MCF 10A (cell line): ENCODE data around the gene RALY. TPM values are rescaled to one million over a fixed set of nuclear protein-coding genes. Genes with fewer than 3 reads are reported as not detected.

Experiments
- BruUV-seq: library from RNA; stranded (reverse); fragments of 400-500 nt; replicated peaks from 2 replicates; lab custom pipeline; 2021; lab: Mats Ljungman, UMichigan
- CTCF ChIA-PET: fragments of 300-600 bp; sonication (Branson Sonifier 250); formaldehyde crosslinking; extraction: SDS; loops from one replicate; lab custom pipeline; 2021; ENCODE audit warnings: antibody characterized with exemption, inconsistent platforms; lab: Yijun Ruan, JAX
- POLR2A ChIA-PET: fragments of 300-600, 350-650 bp; sonication (Branson Sonifier 250); formaldehyde crosslinking; extraction: SDS; loops from one replicate; lab custom pipeline; 2020; ENCODE audit warnings: antibody characterized with exemption, inconsistent platforms; lab: Yijun Ruan, JAX
- DNase-seq: peaks from one replicate; pipeline ENCODE4 v3.0.0-alpha.2; 2018; ENCODE audit not compliant: unreplicated experiment
- H3K27ac Mint-ChIP-seq: one replicate; pipeline ENCODE4 v1.8.0; 2022; ENCODE audit warnings: mild to moderate bottlenecking, low read depth, mixed read lengths; ENCODE audit not compliant: unreplicated experiment
- H3K27me3 Mint-ChIP-seq: one replicate; pipeline ENCODE4 v1.8.0; 2022; ENCODE audit warnings: mixed read lengths; ENCODE audit not compliant: insufficient read depth, unreplicated experiment
- H3K36me3 Mint-ChIP-seq: one replicate; pipeline ENCODE4 v1.8.0; 2022; ENCODE audit warnings: mild to moderate bottlenecking, moderate library complexity, mixed read lengths; ENCODE audit not compliant: insufficient read depth, unreplicated experiment
- H3K4me1 Mint-ChIP-seq: one replicate; pipeline ENCODE4 v1.8.0; 2022; ENCODE audit warnings: mixed read lengths; ENCODE audit not compliant: insufficient read depth, unreplicated experiment
- H3K4me3 Mint-ChIP-seq: one replicate; pipeline ENCODE4 v1.8.0; 2022; ENCODE audit warnings: mild to moderate bottlenecking, moderate library complexity, mixed read lengths; ENCODE audit not compliant: unreplicated experiment
- H3K9me3 Mint-ChIP-seq: one replicate; pipeline ENCODE4 v1.8.0; 2022; ENCODE audit warnings: mixed read lengths; ENCODE audit not compliant: unreplicated experiment
- CTCF ChIP-seq: fragments of 200-600 bp; IDR thresholded peaks from one replicate; pipeline ENCODE4 v1.8.0; 2022; ENCODE audit warnings: antibody characterized with exemption, mild to moderate bottlenecking; ENCODE audit not compliant: unreplicated experiment
- intact Hi-C: fragments of 100-400 bp; cut with micrococcal nuclease; formaldehyde crosslinking; loops from 2 replicates; pipeline ENCODE4 v1.14.1; 2022
- total RNA-seq: library from RNA; stranded (reverse); gene quantifications from 2 replicates; pipeline ENCODE4 v1.2.3, GENCODE V29; 2022

RALY gene
- total RNA-seq, 1 experiment from 2014 or later, result 120 TPM

- intact Hi-C loops, result no loop called here
- Mint-ChIP-seq H3K27ac (no peak overlapping the region), H3K9me3 (no peaks in the 10 kb centered on the region), H3K4me3 (no peak overlapping the region), H3K36me3 (no peaks in the 10 kb centered on the region), H3K27me3 (peaks cover 10% of the 10 kb centered on the region), H3K4me1 (no peaks in the 10 kb centered on the region)
- no peak for DNase-seq
- no peak for TF ChIP-seq CTCF
- ChIA-PET CTCF (interaction anchor here (0.7 kb wide), 1 partner anchor 84 kb away, joined by 3 read pairs; no protein-coding TSS in a partner anchor), POLR2A (interaction anchor here (6.4 kb wide), 1 partner anchor 7 kb away, joined by 55 read pairs; the partner anchor contains the start of gene RALY)
- BruUV-seq, result no TSS peak
Observed at GRCh38 chr20:33984182-33984719, 9.5 kb upstream of the RALY start.

- Mint-ChIP-seq H3K27me3 (no peaks in the 10 kb centered on the region), H3K4me1 (no peaks in the 10 kb centered on the region), H3K36me3 (no peaks in the 10 kb centered on the region), H3K27ac (no peak overlapping the region), H3K9me3 (no peaks in the 10 kb centered on the region), H3K4me3 (no peak overlapping the region)
- no TSS peak for BruUV-seq
- TF ChIP-seq CTCF, result no peak
- ChIA-PET CTCF (interaction anchor here (0.5 to 0.6 kb wide), 2 partner anchors 144 to 1346 kb away, joined by 3 read pairs; no protein-coding TSS in a partner anchor), POLR2A (interaction anchor here (6.4 kb wide), 1 partner anchor 6 kb away, joined by 55 read pairs; the partner anchor contains the start of gene RALY)
- no peak for DNase-seq
- intact Hi-C loops, result no loop called here
Observed at GRCh38 chr20:33985280-33985679, 8.4 kb upstream of the RALY start.

GRCh38 chr20:33985830-33986229 is 7.9 kb upstream of the RALY start:
- intact Hi-C loops, result no loop called here
- no TSS peak for BruUV-seq
- ChIA-PET POLR2A (interaction anchor here (6.4 kb wide), 1 partner anchor 6 kb away, joined by 55 read pairs; the partner anchor contains the start of gene RALY), CTCF (interaction anchor here (0.6 kb wide), 1 partner anchor 1346 kb away, joined by 3 read pairs; no protein-coding TSS in a partner anchor)
- no peaks in the 10 kb centered on the region for H3K9me3 Mint-ChIP-seq
- TF ChIP-seq CTCF, result no peak
- no peaks in the 10 kb centered on the region for H3K36me3 Mint-ChIP-seq
- H3K4me3 Mint-ChIP-seq, result no peak overlapping the region
- no peaks in the 10 kb centered on the region for H3K4me1 Mint-ChIP-seq
- no peaks in the 10 kb centered on the region for H3K27me3 Mint-ChIP-seq
- no peak overlapping the region for H3K27ac Mint-ChIP-seq
- DNase-seq, result no peak

GRCh38 chr20:33986560-33987216 is 7.0 kb upstream of the RALY start:
- CTCF ChIA-PET, result no interaction called here
- intact Hi-C loops, result no loop called here
- H3K4me3 Mint-ChIP-seq, result no peak overlapping the region
- TF ChIP-seq CTCF, result no peak
- no peak for DNase-seq
- no TSS peak for BruUV-seq
- no peaks in the 10 kb centered on the region for H3K36me3 Mint-ChIP-seq
- no peaks in the 10 kb centered on the region for H3K4me1 Mint-ChIP-seq
- POLR2A ChIA-PET, result interaction anchor here (0.6 kb wide), 1 partner anchor 48 kb away, joined by 4 read pairs; no protein-coding TSS in a partner anchor
- no peak overlapping the region for H3K27ac Mint-ChIP-seq
- H3K9me3 Mint-ChIP-seq, result no peaks in the 10 kb centered on the region
- no peaks in the 10 kb centered on the region for H3K27me3 Mint-ChIP-seq
